Chondrocyte (in vitro differentiated cells): ENCODE data around the gene GFRA1. TPM values are rescaled to one million over a fixed set of nuclear protein-coding genes. Genes with fewer than 3 reads are reported as not detected.

ENCODE experiments used
- DNase-seq: peaks from one replicate; pipeline ENCODE4 v3.0.0; 2021; ENCODE audit warnings: mixed read lengths, low spot score
- H3K27ac Mint-ChIP-seq: one replicate; pipeline ENCODE4 v1.8.0; 2021; ENCODE audit warnings: mild to moderate bottlenecking, moderate library complexity, mixed read lengths; ENCODE audit not compliant: unreplicated experiment
- H3K27me3 Mint-ChIP-seq: 2 replicates; pipeline ENCODE4 v1.8.0; 2021; ENCODE audit warnings: low read depth, mixed read lengths
- H3K36me3 Mint-ChIP-seq: 2 replicates; pipeline ENCODE4 v1.8.0; 2021; ENCODE audit warnings: low read depth, mixed read lengths
- H3K4me1 Mint-ChIP-seq: 2 replicates; pipeline ENCODE4 v1.8.0; 2021; ENCODE audit warnings: low read depth, mild to moderate bottlenecking, mixed read lengths
- H3K4me3 Mint-ChIP-seq: one replicate; pipeline ENCODE4 v1.8.0; 2021; ENCODE audit warnings: mild to moderate bottlenecking, moderate library complexity, mixed read lengths; ENCODE audit not compliant: unreplicated experiment
- H3K9me3 Mint-ChIP-seq: 2 replicates; pipeline ENCODE4 v1.8.0; 2021; ENCODE audit warnings: low read depth, mixed read lengths
- total RNA-seq: library from RNA; stranded (reverse); gene quantifications from 3 replicates; pipeline ENCODE4 v1.2.1, GENCODE V29; 2021
- TF ChIP-seq, protein P1 (sequence below): fragments of 200-600 bp; sonication (generic); IDR thresholded peaks from 2 replicates; pipeline ENCODE4 v1.5.0; 2021; ENCODE audit warnings: antibody characterized with exemption, mild to moderate bottlenecking, moderate library complexity

Gene GFRA1
- total RNA-seq, 1 donor from 2014 or later = 79.7 TPM

GRCh38 chr10:116157485-116157884, 115.5 kb downstream of the GFRA1 start:
- Mint-ChIP-seq H3K27me3 (no peaks in the 10 kb centered on the region), H3K27ac (no peak overlapping the region), H3K9me3 (no peaks in the 10 kb centered on the region), H3K36me3 (peaks cover 1% of the 10 kb centered on the region), H3K4me3 (no peak overlapping the region), H3K4me1 (peaks cover 3% of the 10 kb centered on the region)
- TF ChIP-seq, protein P1, sequence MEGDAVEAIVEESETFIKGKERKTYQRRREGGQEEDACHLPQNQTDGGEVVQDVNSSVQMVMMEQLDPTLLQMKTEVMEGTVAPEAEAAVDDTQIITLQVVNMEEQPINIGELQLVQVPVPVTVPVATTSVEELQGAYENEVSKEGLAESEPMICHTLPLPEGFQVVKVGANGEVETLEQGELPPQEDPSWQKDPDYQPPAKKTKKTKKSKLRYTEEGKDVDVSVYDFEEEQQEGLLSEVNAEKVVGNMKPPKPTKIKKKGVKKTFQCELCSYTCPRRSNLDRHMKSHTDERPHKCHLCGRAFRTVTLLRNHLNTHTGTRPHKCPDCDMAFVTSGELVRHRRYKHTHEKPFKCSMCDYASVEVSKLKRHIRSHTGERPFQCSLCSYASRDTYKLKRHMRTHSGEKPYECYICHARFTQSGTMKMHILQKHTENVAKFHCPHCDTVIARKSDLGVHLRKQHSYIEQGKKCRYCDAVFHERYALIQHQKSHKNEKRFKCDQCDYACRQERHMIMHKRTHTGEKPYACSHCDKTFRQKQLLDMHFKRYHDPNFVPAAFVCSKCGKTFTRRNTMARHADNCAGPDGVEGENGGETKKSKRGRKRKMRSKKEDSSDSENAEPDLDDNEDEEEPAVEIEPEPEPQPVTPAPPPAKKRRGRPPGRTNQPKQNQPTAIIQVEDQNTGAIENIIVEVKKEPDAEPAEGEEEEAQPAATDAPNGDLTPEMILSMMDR = no peak
- DNase-seq = no peak

GRCh38 chr10:116156819-116157218, 116.2 kb downstream of the GFRA1 start:
- DNase-seq = no peak
- no peaks in the 10 kb centered on the region for H3K27me3 Mint-ChIP-seq
- H3K9me3 Mint-ChIP-seq = no peaks in the 10 kb centered on the region
- H3K36me3 Mint-ChIP-seq = no peaks in the 10 kb centered on the region
- TF ChIP-seq, protein P1 = no peak
- no peak overlapping the region for H3K27ac Mint-ChIP-seq
- H3K4me1 Mint-ChIP-seq = peaks cover 3% of the 10 kb centered on the region
- H3K4me3 Mint-ChIP-seq = no peak overlapping the region

DNA sequence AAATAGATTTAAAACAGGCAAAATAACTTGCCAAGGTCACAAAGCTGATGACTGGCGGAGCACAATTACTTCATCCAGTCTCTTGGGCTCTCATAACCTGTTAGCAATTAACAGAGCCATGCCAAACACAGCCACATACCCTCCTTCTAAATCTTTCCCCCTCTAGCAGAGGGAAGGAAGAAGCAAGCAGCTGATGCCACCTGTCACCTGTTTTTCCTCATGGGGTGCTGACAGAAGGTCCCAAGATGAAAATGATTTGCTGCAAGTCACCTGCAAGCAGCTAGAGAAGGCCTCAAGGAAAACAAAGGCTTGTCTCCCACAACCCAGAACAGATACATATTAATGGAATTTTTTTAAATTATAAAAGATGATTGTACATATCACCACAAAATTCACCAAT, 117.8 kb downstream of the GFRA1 start:
- TF ChIP-seq, protein P1 = no peak
- H3K4me3 Mint-ChIP-seq = no peak overlapping the region
- no peaks in the 10 kb centered on the region for H3K9me3 Mint-ChIP-seq
- DNase-seq = no peak
- peaks cover under 1% of the 10 kb centered on the region for H3K4me1 Mint-ChIP-seq
- H3K27me3 Mint-ChIP-seq = no peaks in the 10 kb centered on the region
- H3K36me3 Mint-ChIP-seq = no peaks in the 10 kb centered on the region
- H3K27ac Mint-ChIP-seq = no peak overlapping the region

DNA sequence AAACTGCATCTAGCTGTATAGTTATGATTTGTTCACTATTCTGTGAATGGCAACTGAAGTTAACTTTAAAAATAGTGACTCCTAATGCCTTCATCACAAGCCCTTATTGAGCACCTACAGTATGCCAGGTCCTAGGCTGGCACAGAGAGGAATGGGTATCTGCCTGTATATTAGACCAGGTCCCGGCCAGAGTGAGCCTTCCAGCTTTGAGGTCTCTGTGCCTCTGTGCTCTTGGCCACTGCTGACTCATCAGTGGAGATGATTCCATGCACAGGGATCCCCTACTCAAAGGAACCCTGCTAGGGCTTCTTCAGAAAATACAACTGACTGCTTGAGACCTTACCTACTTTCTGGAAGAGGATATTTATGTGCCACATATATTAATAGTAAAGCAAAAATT, 118.4 kb downstream of the GFRA1 start:
- DNase-seq = no peak
- Mint-ChIP-seq H3K27me3 (no peaks in the 10 kb centered on the region), H3K9me3 (no peaks in the 10 kb centered on the region), H3K4me3 (no peak overlapping the region), H3K27ac (no peak overlapping the region), H3K4me1 (no peaks in the 10 kb centered on the region), H3K36me3 (no peaks in the 10 kb centered on the region)
- TF ChIP-seq, protein P1 = no peak

DNA sequence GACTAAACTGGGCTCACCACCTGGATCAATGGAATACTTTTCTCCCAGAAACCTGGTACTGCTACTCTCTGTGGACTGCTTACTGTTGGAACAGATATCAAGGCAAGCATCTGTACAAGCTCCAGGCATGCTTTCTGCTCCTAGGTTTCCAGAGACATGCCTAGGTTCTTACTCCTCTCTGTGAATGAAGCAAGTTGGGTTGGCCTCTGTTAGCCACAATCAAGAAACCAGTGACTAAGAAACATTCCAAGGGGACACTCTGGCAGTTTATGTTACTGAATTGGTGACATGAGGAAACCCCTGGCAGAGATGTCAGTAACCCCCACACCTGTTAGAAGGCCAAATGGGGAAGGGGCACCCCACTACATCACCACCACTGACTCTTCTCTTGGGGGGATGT, 121.9 kb downstream of the GFRA1 start:
- TF ChIP-seq, protein P1 = no peak
- Mint-ChIP-seq H3K9me3 (no peaks in the 10 kb centered on the region), H3K27ac (no peak overlapping the region), H3K27me3 (no peaks in the 10 kb centered on the region), H3K4me1 (peaks cover 4% of the 10 kb centered on the region), H3K36me3 (no peaks in the 10 kb centered on the region), H3K4me3 (no peak overlapping the region)
- DNase-seq = no peak
